ENCODE data around the gene IER5L.
"Not testable (repeated sequence)": the region's sequence is repeated elsewhere in the genome, so short reads cannot be mapped to it uniquely, and the experiment has no call there.

IER5L gene

DNA sequence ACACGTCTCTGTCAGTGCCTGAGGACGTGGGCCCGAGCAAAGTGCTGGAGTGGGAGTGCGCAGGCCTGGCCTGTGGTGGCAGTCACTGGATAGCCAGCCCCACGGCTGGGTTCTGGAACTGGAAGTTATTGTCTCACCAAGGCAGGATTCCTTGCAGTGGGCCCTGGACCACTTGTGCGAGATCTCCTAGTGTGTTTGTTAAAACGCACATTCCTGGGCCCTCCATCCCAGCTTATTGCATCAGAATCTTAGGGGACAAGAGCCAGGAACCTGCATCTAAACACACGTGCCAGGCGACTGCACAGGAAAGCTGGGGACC is 40.0 kb downstream of the IER5L start:
- DNase-seq, result no peak

- no peak for DNase-seq
Measured at GRCh38 chr9:129137292-129138143, 40.5 kb downstream of the IER5L start.

DNA sequence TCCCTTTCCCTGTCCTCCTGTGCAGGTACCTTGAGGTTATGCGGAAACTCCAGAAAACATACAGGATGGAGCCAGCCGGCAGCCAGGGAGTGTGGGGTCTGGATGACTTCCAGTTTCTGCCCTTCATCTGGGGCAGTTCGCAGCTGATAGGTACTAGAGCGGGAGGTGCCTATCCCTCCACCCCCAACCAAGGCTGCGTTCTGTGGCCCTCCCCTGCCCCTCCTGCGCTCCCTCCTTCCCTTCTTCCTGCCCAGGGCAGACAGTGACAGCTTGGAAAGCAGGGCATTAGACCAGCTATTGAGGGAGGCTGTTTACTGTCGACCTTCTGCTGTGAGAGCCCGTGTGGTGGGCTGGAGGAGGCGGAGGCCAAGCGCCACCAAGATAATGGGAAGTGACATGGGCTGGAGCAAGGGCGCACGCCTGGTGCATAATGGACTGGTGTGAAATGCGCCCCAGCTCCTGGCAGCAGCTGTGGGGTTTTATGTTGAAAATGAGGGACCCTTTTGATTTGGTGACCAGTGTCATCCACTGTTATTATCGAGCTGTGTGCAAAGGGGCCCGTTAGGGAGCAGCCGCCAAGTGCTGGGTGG is 41.5 kb downstream of the IER5L start:
- no peak for DNase-seq

- DNase-seq, result no peak
Measured at GRCh38 chr9:129135476-129135875, 42.6 kb downstream of the IER5L start.

DNA sequence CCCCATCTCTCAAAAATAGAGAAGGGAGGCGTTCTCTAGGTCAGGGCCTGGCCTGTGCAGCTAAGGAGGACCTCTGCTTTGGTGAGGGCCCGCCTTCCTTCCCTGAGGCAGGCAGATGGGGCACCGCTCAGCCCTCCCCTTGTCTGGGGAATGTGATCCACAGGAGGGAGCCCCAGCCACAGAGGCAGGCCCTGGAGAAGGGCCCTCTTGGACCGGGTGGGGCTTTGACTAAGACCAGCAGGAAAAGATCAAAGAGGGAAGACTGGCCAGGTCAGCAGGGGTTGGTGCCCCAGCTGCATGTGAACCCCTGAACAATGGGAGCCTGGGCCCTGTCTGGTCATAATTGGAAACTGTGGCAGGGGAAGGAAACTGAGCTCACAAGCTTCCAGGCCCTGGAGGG is 45.0 kb downstream of the IER5L start:
- no peak for DNase-seq

DNA sequence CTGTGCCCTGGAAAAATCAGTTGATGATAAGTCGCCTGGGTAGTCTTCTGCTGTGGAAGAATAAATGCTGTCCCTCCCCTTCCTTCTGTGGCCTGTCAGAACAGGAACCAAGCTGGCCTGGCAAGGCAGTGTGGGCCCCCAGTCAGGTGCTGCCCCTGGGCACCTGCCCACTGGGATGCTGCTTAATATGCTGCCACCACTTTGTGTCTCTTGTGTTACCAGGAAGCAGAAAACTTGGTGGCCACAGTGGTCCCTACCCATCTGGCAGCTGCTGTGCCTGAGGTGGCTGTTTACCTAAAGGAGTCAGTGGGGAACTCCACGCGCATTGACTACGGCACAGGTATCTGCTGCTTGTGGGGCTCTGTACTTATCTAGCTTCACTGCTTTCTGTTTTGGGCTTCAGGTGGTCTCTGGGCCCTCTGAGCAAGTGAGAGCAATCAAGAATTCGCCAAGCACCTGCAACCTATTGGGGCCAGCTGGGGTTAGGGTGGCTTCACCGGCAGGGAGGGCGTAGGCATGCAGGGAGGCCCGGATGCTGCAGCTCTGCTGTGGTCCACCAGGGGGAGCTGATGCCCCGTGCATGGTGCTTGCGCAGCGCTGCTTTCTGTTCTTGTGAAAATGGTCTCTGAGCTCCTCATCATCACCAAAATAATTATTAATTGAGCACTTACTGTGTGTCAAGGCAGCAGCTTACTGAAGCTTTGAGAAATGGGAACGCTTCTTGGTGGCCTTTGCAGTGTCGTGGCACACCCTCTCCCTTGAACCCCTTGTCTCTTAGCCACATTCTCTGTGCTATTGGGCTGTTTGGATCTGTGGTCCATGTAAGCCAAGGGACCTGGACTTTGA is 46.5 kb downstream of the IER5L start:
- no peak for DNase-seq

- no peak for DNase-seq
Measured at GRCh38 chr9:129130791-129131190, 47.3 kb downstream of the IER5L start.

GRCh38 chr9:129130271-129130670 is 47.8 kb downstream of the IER5L start:
- DNase-seq, result not testable (repeated sequence)

- DNase-seq, result no peak
Measured at GRCh38 chr9:129128689-129129088, 49.4 kb downstream of the IER5L start.

DNA sequence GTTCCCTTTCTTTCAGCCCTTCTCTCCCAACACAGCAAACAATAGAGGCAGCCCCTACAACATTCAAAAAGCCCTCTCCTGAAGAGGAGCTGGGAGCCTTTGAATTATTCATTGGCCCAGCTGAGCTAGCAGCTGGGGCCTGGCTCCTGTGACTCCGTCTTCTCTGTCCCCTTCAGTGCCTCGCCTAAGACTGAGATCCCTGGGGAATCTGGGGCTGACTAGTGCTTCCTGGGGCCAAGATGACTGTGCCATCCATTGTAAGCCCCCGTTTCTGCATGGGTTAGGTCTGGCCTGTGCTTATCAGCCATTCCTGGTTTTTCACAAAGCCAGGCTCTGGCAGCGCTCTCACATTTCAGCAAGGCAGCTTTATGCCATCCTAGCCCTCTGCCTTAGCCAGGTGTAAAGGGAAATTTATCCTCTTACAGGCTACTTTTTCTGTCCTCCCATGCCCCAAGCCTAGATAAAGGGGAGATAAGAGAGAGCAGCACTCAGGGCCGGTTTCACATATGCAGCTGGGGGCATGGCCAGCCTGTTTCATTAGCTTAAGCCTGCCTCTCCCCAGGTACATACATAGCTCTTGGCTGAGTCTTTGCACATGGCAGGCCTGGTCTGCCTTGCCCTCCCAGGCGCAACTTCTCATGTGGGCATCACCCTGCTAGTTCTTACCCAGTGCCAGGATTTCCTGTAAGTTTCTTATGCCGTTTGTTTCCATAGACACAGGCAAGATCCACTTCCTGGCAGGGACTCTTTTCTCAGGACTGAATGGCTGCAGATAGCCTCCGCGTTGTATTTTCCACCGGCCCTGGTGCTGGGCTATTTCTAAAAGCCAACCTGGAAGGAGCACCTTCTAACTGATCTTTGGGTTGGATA is 51.1 kb downstream of the IER5L start:
- no peak for DNase-seq
